ENCODE data around the gene NDRG3. TPM values are rescaled to one million over a fixed set of nuclear protein-coding genes. Genes with fewer than 3 reads are reported as not detected.

NDRG3 gene
- total and polyA plus RNA-seq, 2 of the 8 experiments (the other 6 are each of a cell fraction or from before 2014, with no cell fraction given), result 25.7 to 32.3 TPM

GRCh38 chr20:36632487-36633284, 113.2 kb downstream of the NDRG3 start (continued):
- TF ChIP-seq CHD7 (IDR thresholded peaks at IDR 0.05; ENCODE audit: insufficient replicate concordance, low read length), result no peak
- TF ChIP-seq PHF8 (conservative IDR thresholded peaks at IDR 0.05; ENCODE audit: low read depth, low read length), result no peak

Measured in H1 (cell line).